Effector CD8-positive, alpha-beta T cell (primary cell): Measurements from ENCODE around the gene ERFE.
A peak's percentile ranks its signal among the peaks of the same experiment; 100 is the strongest.
"Not testable (repeated sequence)": the region's sequence is repeated elsewhere in the genome, so short reads cannot be mapped to it uniquely, and the experiment has no call there.

Experiments
- DNase-seq: peaks from one replicate; lab custom pipeline; 2025; lab: John Stamatoyannopoulos, UW

ERFE gene

GRCh38 chr2:238169048-238169707 is 10.4 kb downstream of the ERFE start:
- DNase-seq: no peak

- no peak for DNase-seq
Observed at GRCh38 chr2:238169708-238170251, 11.0 kb downstream of the ERFE start.

GRCh38 chr2:238170386-238171071 is 11.8 kb downstream of the ERFE start:
- no peak for DNase-seq

- not testable (repeated sequence) for DNase-seq
Observed at GRCh38 chr2:238171072-238171431, 12.3 kb downstream of the ERFE start.

- DNase-seq: no peak
Observed at GRCh38 chr2:238171575-238172187, 12.9 kb downstream of the ERFE start.

GRCh38 chr2:238172439-238172838 is 13.7 kb downstream of the ERFE start:
- DNase-seq: no peak

- DNase-seq: no peak
Observed at GRCh38 chr2:238173692-238174091, 14.9 kb downstream of the ERFE start.

GRCh38 chr2:238174291-238174690 is 15.5 kb downstream of the ERFE start:
- no peak for DNase-seq

GRCh38 chr2:238174701-238175100 is 15.9 kb downstream of the ERFE start:
- DNase-seq: no peak

GRCh38 chr2:238176613-238177012 is 17.8 kb downstream of the ERFE start:
- no peak for DNase-seq

GRCh38 chr2:238180554-238180953 is 21.8 kb downstream of the ERFE start:
- DNase-seq: no peak

- no peak for DNase-seq
Observed at GRCh38 chr2:238182362-238182761, 23.6 kb downstream of the ERFE start.

GRCh38 chr2:238183821-238184220 is 25.1 kb downstream of the ERFE start:
- DNase-seq: no peak

- DNase-seq: no peak
Observed at GRCh38 chr2:238187618-238188548, 29.1 kb downstream of the ERFE start.

GRCh38 chr2:238190445-238190844 is 31.7 kb downstream of the ERFE start:
- DNase-seq: no peak

GRCh38 chr2:238202326-238203093 is 43.7 kb downstream of the ERFE start:
- DNase-seq: no peak

GRCh38 chr2:238203094-238203972 is 44.6 kb downstream of the ERFE start, which contains the start of gene ILKAP:
Gene ILKAP (minus strand): TSS chr2:238203695. CDS start chr2:238203553, 142 bp downstream.
- peak; percentile 83 for DNase-seq

- DNase-seq: no peak
Observed at GRCh38 chr2:238203973-238204683, 45.4 kb downstream of the ERFE start.

GRCh38 chr2:238207006-238207405 is 48.2 kb downstream of the ERFE start:
- DNase-seq: no peak
